GM19324 (cell line): ENCODE measurements around the gene MED22.

Experiments used
- ATAC-seq: cut with Tn5 transposase; IDR thresholded peaks from one replicate; pipeline ENCODE4 v1.9.1; 2021; ENCODE audit warnings: mild to moderate bottlenecking, moderate library complexity; ENCODE audit not compliant: unreplicated experiment, low FRiP score

MED22 gene

GRCh38 chr9:133356391-133357091 is 8.6 kb upstream of the MED22 start, which contains the start of the genes SURF1 and SURF2:
Gene SURF1 (minus strand): TSS chr9:133356487. CDS start chr9:133356453, 34 bp downstream.
Gene SURF2 (plus strand): TSS chr9:133356550. CDS start chr9:133356593, 43 bp downstream.
- peak; percentile 56 for ATAC-seq

GRCh38 chr9:133355881-133356357 is 8.0 kb upstream of the MED22 start:
- peak; percentile 32 for ATAC-seq

- no peak for ATAC-seq
Observed at GRCh38 chr9:133354766-133355165, 6.8 kb upstream of the MED22 start.

GRCh38 chr9:133353548-133353947 is 5.6 kb upstream of the MED22 start:
- no peak for ATAC-seq

GRCh38 chr9:133352635-133353340 is 4.9 kb upstream of the MED22 start:
- ATAC-seq, result no peak

GRCh38 chr9:133351908-133352634 is 4.1 kb upstream of the MED22 start:
- ATAC-seq, result no peak

- ATAC-seq, result no peak
Observed at GRCh38 chr9:133351526-133351907, 3.6 kb upstream of the MED22 start.

GRCh38 chr9:133349965-133350616 is 2.2 kb upstream of the MED22 start:
- no peak for ATAC-seq

GRCh38 chr9:133348718-133349573 is 1.0 kb upstream of the MED22 start:
- no peak for ATAC-seq

GRCh38 chr9:133347515-133347984 is 381 bp downstream of the MED22 start:
- ATAC-seq, result peak; percentile 12

- no peak for ATAC-seq
Observed at GRCh38 chr9:133346021-133346785, 1.7 kb downstream of the MED22 start.

- no peak for ATAC-seq
Observed at GRCh38 chr9:133345596-133345995, 2.3 kb downstream of the MED22 start.

- ATAC-seq, result no peak
Observed at GRCh38 chr9:133344979-133345378, 3.0 kb downstream of the MED22 start.

GRCh38 chr9:133344071-133344470 is 3.9 kb downstream of the MED22 start:
- no peak for ATAC-seq

- no peak for ATAC-seq
Observed at GRCh38 chr9:133342570-133342969, 5.4 kb downstream of the MED22 start.

- ATAC-seq, result no peak
Observed at GRCh38 chr9:133342069-133342406, 5.9 kb downstream of the MED22 start.

GRCh38 chr9:133341369-133342068 is 6.4 kb downstream of the MED22 start:
- no peak for ATAC-seq

GRCh38 chr9:133340916-133341315 is 7.0 kb downstream of the MED22 start:
- no peak for ATAC-seq
